Measurements from ENCODE around the gene AP2B1.
"Not testable (repeated sequence)": the region's sequence is repeated elsewhere in the genome, so short reads cannot be mapped to it uniquely, and the experiment has no call there.

The AP2B1 gene

GRCh38 chr17:35703308-35703707 lies 116.2 kb downstream of the AP2B1 start:
- not testable (repeated sequence) for DNase-seq

DNA sequence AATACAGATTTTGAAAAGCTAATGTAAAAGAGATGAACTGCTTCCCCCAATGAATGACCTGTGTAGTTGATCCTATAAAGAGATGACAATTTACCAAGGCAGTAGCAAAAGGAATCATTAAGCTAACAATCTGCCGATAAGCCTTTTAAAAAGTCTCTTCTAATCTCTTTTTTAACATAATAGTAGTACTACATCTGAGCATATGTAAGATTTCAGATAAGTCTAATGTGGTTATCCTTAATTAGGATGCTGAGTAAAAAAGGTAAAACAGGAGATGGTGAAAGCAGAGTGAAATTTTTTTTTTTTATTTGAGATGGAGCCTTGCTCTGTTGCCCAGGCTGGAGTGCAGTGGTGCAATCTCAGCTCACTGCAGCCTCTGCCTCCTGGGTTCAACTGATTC lies 118.1 kb downstream of the AP2B1 start:
- no peak for DNase-seq

DNA sequence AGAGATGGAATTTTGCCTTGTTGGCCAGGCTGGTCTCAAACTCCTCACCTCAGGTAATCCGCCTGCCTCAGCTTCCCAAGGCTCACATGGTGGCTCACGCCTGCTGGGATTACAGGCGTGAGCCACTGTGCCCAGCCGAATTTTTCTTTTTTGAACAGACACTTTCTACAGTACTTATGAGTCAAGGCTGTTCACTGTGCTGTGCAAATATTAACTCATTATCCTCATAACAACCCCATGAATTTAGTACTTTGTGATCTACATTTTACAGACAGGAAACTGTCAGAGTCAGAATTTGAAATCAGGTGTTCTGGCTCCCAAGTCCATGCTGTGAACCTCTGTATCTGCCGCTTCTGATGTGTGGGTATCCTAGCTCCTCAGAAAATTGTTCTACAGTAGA lies 118.6 kb downstream of the AP2B1 start:
- no peak for DNase-seq

DNA sequence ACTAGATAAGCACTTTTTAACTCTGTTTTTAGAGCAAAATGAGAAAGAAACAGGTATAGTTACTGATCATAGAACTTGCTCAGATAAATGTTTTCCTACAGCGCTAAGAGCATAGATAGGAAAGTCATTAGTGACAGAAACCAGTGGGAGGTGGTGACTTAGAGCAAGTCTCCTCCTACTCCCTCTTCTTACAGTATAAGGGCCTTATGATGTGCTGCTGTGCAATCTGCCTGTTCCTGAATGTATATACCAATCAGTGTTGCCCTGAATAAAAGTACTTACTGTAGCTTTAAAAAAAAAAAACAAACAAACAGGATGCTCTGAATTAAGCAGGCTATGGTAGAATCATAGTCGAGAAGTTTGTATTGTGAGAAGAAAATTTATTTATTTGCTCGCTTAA lies 121.0 kb downstream of the AP2B1 start:
- no peak for DNase-seq

DNA sequence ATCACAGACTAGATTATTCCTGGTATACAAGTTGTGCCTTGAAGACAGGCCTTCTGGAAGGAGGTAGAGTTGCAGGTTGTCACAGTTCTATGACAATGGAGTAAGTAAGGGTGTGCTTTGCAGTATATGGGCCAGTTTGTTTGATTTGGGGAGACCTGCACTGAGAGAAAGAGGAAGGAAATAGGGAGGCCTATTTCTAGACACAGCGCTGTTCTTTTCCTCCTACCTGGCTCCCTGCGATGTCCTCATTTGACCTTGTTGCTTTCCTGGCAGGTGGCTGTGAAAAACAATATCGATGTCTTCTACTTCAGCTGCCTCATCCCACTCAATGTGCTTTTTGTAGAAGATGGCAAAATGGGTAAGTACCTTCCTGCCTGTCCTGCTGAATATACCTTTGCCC lies 121.8 kb downstream of the AP2B1 start:
- DNase-seq, result no peak

DNA sequence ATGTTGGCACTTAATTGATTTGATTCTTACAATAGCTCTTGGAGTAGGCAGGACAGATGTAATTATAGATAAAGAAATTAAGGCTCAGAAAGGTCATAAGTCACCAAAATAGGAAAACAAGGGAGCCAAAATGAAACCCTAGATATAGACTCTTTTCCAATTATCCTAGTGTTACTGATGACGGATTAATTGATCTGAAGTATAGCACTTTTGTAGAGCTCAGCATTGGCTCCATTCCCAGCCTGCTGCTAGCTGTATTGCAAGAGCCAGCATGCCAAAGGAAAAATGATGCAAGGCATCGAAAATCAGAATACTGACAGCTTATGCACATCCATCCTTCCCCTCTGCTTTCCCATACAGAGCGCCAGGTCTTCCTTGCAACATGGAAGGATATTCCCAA lies 122.8 kb downstream of the AP2B1 start:
- DNase-seq, result no peak

- DNase-seq, result no peak
These were observed 123.8 kb downstream of the AP2B1 start for GRCh38 chr17:35710950-35711349.

DNA sequence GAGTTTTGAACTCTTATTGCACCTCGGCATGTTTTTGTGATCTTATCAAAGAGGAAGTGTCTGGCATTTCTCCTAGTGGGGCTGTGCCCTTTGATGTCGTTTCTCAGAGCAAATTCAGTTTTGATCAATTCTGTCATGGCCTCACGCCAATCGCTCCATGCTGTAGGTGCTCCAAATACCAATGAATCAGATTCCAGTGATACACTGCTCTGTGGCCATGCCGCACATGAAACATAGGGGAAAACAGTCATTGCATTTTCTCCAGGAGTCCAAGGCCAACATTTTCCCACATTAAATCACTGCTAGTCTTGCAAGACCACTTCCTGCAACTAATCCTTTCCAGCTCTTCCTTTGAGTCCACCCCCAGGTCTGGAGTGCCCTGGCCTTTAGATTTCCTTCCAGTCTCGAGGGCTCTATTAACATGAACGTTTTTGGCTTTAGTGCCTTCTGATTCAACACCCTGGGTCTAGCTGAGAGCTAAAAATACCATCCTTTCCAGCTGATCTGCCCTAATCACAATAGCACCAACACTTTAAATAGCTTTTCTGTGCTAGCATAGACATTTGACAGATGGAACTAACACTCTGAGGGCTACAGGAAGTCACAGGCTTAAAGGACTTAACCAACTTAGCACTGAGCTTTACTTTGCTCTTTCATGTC lies 126.1 kb downstream of the AP2B1 start:
- DNase-seq, result no peak

GRCh38 chr17:35714988-35715387 lies 127.9 kb downstream of the AP2B1 start:
- DNase-seq, result no peak

- DNase-seq, result no peak
These were observed 128.3 kb downstream of the AP2B1 start for GRCh38 chr17:35715416-35715815.

DNA sequence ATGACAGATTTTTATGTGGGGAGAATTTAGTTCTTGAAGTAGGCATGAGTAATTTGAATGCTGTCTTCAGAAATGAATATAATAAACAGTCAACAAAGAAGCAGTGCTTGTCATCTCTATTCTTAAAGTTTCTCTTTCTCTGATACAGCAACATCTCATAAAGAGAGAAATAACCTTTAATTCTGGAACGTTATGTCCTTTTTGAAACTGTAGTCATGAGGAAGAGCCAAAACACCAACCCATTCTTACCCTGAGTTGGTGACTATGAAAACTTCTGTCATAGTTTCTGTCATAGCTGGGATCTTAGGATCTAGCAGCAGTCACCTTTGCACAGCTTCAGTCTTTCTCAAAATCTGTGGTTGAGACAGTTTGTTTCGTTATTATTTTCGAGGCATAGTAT lies 129.1 kb downstream of the AP2B1 start:
- DNase-seq, result no peak

DNA sequence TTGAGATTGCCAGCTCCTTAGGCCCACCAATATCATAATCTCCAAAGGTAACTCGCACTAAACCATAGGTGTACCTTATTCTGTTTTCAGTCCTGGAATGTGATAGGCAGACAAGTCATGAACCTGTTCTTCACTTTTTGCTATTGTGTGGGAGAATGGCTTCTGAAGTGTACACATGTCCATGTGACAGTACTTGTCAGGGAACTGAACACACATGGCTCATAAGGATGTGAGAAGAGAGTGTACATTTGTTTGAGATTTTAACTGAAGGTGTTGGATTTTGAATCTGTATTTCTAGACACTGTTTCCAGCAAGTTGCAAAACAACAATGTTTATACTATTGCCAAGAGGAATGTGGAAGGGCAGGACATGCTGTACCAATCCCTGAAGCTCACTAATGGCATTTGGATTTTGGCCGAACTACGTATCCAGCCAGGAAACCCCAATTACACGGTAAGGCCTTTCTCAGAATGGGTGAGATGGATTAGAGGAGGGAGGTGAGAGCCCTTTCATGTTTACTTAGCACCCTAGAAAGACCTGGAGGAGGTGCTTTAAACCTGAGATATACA lies 129.9 kb downstream of the AP2B1 start:
- DNase-seq, result no peak

DNA sequence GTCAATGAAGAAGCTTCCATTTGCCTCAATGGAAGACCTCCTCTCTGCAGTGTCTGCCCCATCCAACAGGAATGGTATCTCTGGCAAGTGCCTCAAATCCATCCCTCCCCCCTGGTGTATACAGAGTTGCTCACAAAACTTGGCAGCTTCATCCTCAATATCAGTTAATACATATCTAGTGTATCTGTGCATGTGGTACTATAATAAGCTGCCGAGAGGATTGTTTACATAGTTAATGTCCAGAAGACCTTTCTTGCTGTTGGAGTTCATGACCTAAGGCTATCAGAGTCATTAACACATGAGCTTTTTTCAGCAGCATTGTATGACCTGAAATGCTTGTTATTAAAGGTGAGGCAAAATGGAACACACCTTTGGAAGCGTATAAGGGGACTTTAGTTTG lies 130.4 kb downstream of the AP2B1 start:
- no peak for DNase-seq

GRCh38 chr17:35723735-35724134 lies 136.6 kb downstream of the AP2B1 start:
- DNase-seq, result no peak

- DNase-seq, result no peak
These were observed 137.9 kb downstream of the AP2B1 start for GRCh38 chr17:35725058-35725457.

DNA sequence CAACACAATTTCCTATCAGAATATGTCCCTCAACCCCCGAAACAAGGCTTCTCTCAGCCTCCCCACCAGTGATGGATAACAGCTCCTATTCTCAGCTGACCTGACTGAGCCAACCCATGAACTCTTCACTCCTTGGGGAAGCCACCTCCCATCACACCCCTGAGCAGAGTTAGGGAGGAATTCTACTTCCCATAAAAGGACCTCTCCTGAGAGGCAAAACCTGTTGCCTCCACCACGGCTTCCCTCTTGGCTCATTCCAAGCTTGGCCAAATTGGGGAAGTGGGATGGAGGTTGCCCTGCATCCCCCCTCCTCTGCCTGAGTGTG lies 138.6 kb downstream of the AP2B1 start:
- no peak for DNase-seq

GRCh38 chr17:35726127-35726952 lies 139.2 kb downstream of the AP2B1 start:
- no peak for DNase-seq

- no peak for DNase-seq
These were observed 139.9 kb downstream of the AP2B1 start for GRCh38 chr17:35726953-35727460.

GRCh38 chr17:35727635-35728034 lies 140.5 kb downstream of the AP2B1 start:
- no peak for DNase-seq

GRCh38 chr17:35728551-35728950 lies 141.4 kb downstream of the AP2B1 start:
- DNase-seq, result no peak

DNA sequence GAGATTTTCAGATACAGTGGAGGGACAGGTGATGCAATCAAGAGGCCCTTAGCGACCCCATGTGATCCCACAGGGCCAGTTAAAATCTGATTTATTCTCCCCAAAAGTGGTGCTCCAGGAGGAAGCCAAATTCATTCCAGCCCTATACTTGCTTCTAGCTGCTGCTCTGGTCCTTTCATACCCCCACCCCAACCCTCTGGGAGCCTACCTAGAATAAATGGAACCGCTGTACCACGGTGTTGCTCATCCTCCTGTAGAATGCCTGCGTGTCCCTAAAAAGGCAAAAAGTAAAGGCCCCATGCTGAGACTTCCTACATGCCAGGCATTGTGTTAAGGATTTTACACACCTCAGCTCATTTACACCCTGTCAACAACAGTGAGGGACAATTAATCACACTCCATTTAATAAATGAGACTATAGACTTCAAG lies 142.3 kb downstream of the AP2B1 start:
- no peak for DNase-seq

- DNase-seq, result no peak
These were observed 143.4 kb downstream of the AP2B1 start for GRCh38 chr17:35730400-35731005.

- DNase-seq, result peak; percentile 71
These were observed 144.3 kb downstream of the AP2B1 start, which contains the start of gene RASL10B for GRCh38 chr17:35731239-35731916. TSS of gene RASL10B (plus strand) at chr17:35731639. CDS start at chr17:35735185, 3,546 bp downstream.
